NCI-H2029 (cell line): ENCODE data around the gene ZBTB7C.

Experiments
- DNase-seq: peaks from one replicate; lab custom pipeline; 2025; lab: John Stamatoyannopoulos, UW

Gene ZBTB7C

DNA sequence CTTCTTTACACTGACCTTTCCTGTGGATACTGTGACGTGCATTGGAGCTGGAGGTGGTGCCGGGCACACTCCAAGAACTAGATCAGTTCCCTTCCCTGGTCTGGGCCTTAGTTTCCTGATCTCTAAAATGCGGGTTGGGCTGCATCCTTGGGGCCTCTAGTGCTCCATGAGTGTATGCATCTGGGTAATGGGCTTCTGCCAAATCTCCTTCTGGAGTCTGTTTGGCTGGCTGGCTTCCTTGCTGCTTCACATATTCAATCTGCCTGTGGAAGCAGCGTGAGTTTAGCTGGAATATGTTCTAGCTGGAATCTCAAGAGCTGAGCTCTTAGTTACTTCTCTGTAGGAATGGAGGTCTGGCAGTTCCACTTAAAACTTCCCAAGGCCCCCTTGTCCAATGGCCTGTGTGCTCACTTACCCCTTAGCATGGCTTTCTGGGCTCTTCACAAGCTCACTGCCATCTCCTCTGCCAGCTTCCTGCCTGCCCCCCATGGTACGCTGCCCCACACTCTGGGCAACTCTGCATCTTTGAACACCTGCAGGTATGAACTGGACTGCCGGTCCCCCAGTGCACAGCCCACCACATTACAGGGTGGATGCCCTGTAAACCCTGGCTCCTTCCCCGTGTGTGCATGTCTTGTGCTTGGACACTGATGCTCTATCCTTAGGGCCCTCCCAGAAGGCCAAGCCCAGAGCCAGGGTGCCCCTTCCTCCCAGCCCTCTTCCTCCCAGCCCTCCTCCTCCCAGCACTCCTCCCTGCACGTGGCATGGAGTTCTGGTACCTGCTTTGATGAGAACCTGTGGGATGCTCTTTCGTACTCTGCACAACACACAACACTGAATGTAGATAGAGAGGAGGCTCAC is 375.2 kb downstream of the ZBTB7C start:
- DNase-seq = no peak

DNA sequence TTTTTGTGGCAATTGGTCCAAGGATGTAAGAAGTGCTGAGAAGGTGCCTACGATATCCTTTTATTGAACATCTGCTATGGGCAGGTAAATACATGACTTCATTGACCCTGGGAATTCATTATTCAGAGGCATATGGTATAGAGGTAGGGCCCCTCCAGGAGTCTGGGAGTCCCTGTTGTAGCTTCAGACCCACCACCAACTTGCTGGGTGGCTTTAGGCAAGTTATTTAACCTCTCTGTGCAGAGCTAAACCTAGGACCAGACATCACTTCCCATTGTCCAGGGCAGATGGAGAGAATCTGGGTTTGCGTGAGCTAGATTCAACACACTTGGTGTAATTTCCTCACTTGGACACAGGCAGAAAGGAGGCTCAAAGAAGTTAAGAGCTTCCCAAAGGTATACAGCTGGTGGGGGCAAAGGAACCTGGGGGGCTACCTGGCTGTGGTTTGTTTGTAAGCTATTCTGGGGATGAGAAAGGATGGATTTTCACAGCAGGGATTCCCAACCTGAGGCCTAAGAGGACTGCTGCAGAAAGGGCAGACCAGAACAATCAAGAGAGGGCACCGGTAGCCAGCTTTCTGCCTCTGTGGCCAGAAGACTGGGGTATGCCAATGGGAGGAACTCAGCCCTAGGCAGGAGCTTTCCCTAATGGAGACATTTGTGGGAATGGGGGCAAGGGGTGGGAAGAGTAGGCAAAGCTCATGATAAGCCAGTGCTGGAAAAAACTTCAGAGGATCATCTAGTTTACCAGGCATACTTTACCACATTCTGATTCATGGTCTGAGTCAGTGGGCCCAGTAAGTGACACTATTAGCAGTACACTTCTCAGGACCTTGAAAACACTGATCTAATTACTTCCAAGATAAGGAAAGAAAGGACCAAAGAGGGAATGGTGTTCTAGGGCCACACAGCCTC is 376.1 kb downstream of the ZBTB7C start:
- no peak for DNase-seq

DNA sequence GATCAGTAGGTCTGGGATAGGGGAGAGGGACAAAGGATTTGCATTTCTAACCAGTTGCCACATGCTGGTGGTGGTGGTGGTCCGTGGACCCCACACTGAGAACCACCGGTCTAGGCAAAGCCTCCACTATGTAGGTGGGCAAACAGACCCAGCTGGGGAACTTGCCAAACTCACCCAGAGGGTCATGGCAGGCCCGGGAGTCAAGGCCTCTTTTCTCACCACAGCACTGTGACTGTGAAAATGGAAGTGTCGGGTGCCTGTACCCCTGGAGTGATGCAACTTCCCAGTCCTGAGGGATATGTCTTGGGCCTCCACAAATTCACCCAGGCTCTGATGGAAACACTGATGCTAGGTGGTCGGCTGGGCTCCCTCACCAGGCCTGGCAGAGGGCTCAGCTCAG is 377.5 kb downstream of the ZBTB7C start:
- no peak for DNase-seq

GRCh38 chr18:48030616-48031480 is 378.3 kb downstream of the ZBTB7C start:
- DNase-seq = peak; percentile 68

- no peak for DNase-seq
Measured at GRCh38 chr18:48029296-48029986, 379.7 kb downstream of the ZBTB7C start.

DNA sequence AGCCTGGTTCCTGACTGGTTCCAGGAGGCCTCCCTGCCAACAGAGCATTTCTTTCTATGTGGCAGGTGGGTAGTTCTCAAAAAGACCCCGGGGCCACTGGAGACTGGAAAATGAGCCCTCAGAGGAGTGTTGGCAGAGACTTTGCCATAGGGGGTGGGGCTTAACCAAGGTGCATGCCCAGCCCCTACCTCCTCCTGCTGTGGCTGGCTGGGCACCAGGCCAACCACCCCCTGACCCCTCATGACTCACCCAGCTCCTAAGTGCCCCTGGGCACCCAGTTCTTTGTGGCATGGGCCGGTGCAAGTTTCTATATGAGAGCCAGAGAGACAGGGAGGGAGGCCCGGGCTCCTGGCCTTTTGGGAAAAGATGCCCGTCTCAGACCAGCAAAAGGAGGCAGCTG is 380.5 kb downstream of the ZBTB7C start:
- DNase-seq = no peak

GRCh38 chr18:48028081-48028480 is 381.1 kb downstream of the ZBTB7C start:
- no peak for DNase-seq

DNA sequence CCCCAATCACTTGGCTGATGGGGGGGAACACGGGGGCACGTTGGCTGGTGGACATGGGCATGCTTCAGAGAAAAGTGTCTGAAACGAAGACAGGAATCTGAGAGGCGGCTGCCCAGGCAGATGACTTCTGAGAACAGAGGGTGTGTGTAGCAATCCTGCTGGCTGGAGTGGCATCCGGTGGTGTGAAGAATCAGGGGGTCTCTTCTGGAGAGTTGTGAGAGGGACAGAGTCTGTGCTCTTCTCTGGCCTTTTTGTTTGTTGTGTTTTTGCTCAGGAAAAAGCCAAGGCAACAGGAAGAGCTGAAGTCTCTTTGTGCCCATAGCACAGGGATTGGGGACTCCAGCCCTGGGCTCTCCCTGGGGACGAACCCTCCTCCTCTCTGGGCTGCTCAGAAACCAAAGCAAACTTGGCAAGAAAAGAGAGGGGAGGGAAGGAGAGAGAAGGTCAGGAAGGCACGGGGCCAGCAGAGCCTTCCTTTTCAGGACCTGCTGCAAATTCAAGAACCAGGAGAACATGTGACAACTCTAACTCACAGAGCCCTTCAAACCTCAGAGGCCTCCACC is 381.7 kb downstream of the ZBTB7C start:
- no peak for DNase-seq

DNA sequence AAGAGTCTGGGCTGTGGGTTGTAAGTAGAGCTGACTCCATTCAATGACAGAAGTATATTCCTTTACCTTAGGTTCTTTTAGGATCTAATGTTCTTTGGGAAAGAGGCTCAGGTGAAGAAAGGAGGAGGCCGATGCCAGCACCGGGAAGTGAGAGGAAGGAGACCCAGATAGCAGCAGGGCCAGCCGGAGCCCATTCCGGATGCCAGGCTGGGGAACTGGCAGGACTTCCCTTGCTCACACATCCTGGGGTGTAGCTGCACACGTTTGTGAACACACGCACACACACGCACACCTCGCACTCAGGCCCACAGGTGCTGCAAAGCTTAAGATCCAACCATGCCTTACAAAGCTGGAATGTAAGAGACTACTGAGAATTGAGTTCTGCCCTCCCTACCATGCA is 383.0 kb downstream of the ZBTB7C start:
- no peak for DNase-seq

- DNase-seq = no peak
Measured at GRCh38 chr18:48024881-48025660, 384.1 kb downstream of the ZBTB7C start.

GRCh38 chr18:48024009-48024512 is 385.1 kb downstream of the ZBTB7C start:
- no peak for DNase-seq

- DNase-seq = peak; percentile 85
Measured at GRCh38 chr18:48023334-48024008, 385.7 kb downstream of the ZBTB7C start.

GRCh38 chr18:48022531-48023329 is 386.5 kb downstream of the ZBTB7C start:
- peak; percentile 73 for DNase-seq

DNA sequence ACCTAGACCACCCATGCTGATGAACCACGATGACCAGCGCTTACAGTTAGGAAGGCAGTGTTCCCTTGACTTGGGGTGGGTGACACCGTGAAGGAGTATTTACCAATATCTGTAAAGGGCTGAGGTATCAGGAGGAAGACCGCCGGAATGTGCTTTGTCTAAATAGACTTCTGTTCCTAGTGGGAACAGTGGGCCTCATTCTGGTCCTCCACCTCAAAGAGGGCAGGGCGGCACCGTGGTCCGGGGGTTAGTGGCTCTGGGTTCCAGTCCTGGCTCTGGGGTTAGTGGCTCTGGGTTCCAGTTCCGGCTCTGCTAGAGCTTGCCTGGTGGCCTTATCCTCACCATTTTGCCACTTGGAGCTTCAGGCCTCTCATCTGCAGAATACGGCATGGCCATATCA is 387.2 kb downstream of the ZBTB7C start:
- DNase-seq = no peak

GRCh38 chr18:48021273-48021914 is 387.8 kb downstream of the ZBTB7C start:
- no peak for DNase-seq

DNA sequence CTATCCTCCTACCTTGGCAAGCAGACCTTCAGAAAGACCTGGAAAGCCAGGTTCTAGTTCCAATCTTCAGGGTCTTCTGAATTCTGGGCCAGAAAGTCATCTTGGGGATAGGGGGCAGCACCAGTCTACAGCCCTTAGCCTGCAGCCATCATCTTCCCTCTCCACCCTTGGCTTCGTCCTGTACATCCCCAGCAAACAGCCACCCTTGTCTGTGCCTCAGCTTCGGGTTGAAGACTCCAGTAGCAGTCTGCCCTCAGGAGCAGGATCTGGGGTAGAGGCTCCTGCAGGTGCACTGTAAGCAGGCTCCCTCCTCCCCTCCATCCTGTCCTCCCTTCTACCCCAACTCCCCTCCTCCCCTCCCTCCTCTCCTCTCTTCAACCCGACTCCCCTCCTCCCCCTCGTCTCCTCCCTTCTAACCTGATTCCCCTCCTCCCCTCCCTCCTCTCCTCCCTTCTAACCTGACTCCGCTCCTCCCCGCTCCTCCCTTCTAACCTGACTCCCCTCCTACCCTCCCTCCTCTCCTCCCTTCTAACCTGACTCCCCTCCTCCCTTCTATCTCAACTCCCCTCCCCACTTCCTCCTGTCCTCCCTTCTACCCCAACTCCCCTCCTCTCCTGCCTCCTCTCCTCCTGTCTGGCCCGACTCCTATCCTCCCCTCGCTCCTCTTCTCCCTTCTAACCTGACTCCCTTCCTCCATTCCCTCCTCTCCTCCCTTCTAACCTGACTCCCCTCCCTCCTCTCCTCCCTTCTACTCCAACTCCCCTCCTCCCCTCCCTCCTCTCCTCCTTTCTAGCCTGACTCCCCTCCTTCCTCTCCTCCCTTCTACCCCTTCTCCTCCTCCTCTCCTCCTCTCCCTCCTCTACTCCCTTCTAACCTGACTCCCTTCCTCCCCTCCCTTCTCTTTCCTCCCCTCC is 388.6 kb downstream of the ZBTB7C start:
- DNase-seq = no peak
